Measurements from ENCODE around the gene SYNGR3.

GRCh38 chr16:1966460-1966859 lies 23.3 kb upstream of the SYNGR3 start, which contains the start of gene RNF151:
- no peak for TF ChIP-seq EZH2 (optimal IDR thresholded peaks at IDR 0.05; ENCODE audit: low read depth, low read length)
- TF ChIP-seq, protein P1, sequence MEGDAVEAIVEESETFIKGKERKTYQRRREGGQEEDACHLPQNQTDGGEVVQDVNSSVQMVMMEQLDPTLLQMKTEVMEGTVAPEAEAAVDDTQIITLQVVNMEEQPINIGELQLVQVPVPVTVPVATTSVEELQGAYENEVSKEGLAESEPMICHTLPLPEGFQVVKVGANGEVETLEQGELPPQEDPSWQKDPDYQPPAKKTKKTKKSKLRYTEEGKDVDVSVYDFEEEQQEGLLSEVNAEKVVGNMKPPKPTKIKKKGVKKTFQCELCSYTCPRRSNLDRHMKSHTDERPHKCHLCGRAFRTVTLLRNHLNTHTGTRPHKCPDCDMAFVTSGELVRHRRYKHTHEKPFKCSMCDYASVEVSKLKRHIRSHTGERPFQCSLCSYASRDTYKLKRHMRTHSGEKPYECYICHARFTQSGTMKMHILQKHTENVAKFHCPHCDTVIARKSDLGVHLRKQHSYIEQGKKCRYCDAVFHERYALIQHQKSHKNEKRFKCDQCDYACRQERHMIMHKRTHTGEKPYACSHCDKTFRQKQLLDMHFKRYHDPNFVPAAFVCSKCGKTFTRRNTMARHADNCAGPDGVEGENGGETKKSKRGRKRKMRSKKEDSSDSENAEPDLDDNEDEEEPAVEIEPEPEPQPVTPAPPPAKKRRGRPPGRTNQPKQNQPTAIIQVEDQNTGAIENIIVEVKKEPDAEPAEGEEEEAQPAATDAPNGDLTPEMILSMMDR (IDR thresholded peaks at IDR 0.05; ENCODE audit: low read length), result no peak

All from MM.1S (cell line).